PFSK-1 (cell line): ENCODE data around the gene PSMG2.

Experiments
- POLR2AphosphoS5 ChIP-seq: IDR thresholded peaks from 2 replicates; pipeline ENCODE4 v1.6.1; 2012; ENCODE audit warnings: low read depth, mild to moderate bottlenecking, control low read depth, low read length, moderate library complexity
- TAF1 ChIP-seq: IDR thresholded peaks from 2 replicates; pipeline ENCODE4 v1.6.1; 2012; ENCODE audit warnings: low read length, control low read depth, borderline replicate concordance; ENCODE audit not compliant: insufficient read depth

- no peak for TF ChIP-seq POLR2AphosphoS5
- no peak for TF ChIP-seq TAF1
Observed at GRCh38 chr18:12770469-12771219, 67.8 kb downstream of the PSMG2 start.
